Activated CD4-positive, alpha-beta memory T cell treated with anti-CD3 and anti-CD28 coated beads for 36 hours (primary cell): ENCODE results near the gene SERPINB6. TPM values are rescaled to one million over a fixed set of nuclear protein-coding genes. Genes with fewer than 3 reads are reported as not detected.

Source experiments
- CTCF ChIA-PET: fragments of 350-600 bp; sonication (Branson Sonifier 250); formaldehyde crosslinking; loops from one replicate; lab custom pipeline; 2021; ENCODE audit warnings: antibody characterized with exemption, inconsistent platforms; lab: Charles Lee
- POLR2A ChIA-PET: fragments of 350-600 bp; sonication (Branson Sonifier 250); formaldehyde crosslinking; loops from one replicate; lab custom pipeline; 2021; ENCODE audit warnings: antibody characterized with exemption; lab: Charles Lee
- DNase-seq: peaks from one replicate; pipeline ENCODE4 v3.0.0-alpha.2; 2020
- H3K27ac Mint-ChIP-seq: one replicate; pipeline ENCODE4 v1.8.0; 2021; ENCODE audit warnings: mixed read lengths
- H3K27me3 Mint-ChIP-seq: one replicate; pipeline ENCODE4 v1.8.0; 2021; ENCODE audit warnings: mixed read lengths
- H3K36me3 Mint-ChIP-seq: one replicate; pipeline ENCODE4 v1.8.0; 2021; ENCODE audit warnings: mixed read lengths
- H3K4me1 Mint-ChIP-seq: one replicate; pipeline ENCODE4 v1.8.0; 2021; ENCODE audit warnings: low read depth, mixed read lengths
- H3K4me3 Mint-ChIP-seq: one replicate; pipeline ENCODE4 v1.8.0; 2021; ENCODE audit warnings: mild to moderate bottlenecking, mixed read lengths
- H3K9me3 Mint-ChIP-seq: one replicate; pipeline ENCODE4 v1.8.0; 2021; ENCODE audit warnings: mixed read lengths
- intact Hi-C: fragments of 100-400 bp; cut with micrococcal nuclease; formaldehyde crosslinking; loops from one replicate; pipeline ENCODE4 v1.15.1; 2023
- total RNA-seq, 2 experiments: library from RNA; stranded (reverse); gene quantifications; one replicate each; pipeline ENCODE4 v1.2.3, GENCODE V29; 2021

Gene SERPINB6
- 10 to 100 TPM; 59.0 to 64.7 TPM for total RNA-seq

DNA sequence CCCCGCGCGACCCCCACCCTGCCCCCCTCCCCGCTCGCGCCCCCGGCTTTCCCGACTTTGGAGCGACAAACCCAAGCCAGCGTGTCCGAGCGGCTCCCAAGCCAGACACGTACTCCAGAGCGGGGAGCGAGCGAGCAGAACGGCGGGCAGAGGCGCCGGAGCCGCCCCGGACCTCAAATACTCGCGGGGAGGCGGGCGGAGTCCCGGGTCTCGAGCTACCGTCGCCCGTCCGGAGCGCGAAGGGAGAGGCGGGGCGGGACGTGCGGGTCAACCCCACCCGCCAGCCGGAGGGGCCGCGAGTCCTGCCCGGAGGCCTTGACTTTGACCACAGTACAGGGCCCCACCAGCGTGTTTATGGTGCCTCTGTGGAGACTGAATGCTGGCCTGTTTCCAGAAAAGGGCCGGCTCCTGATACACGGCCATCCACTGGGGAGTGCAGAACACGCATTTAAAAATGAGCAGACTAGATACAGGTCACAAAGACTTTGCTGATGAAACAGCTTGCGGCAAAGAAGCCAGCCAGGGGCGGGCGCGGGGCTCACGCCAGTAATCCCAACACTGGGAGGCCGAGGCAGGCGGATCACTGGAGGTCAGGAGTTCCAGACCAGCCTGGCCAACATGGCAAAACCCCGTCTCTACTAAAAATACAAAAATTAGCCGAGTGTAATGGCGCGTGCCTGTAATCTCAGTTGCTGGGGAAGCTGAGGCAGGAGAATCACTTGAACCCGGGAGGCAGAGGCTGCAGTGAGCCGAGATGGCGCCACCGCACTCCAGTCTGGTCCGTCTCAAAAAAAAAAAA is at the start of gene SERPINB6:
Gene SERPINB6, minus strand, starts transcription at position 148 of the 799 bp plus-strand sequence. CDS start 12,235 bp downstream, outside the sequence.
- intact Hi-C loops: loop anchor here (2.0 kb wide), 1 partner anchor 17 kb away; no protein-coding TSS in a partner anchor
- ChIA-PET CTCF (interaction anchor here (0.6 to 1.3 kb wide), 5 partner anchors 19 to 125 kb away, joined by 3 to 9 read pairs (median 4); no protein-coding TSS in a partner anchor), POLR2A (interaction anchor here (0.7 to 1.6 kb wide), 5 partner anchors 8 to 130 kb away, joined by 3 to 11 read pairs (median 3); partner anchors contain the start of gene SERPINB1)
- peaks cover 5% of the 10 kb centered on the region for H3K27me3 Mint-ChIP-seq
- H3K36me3 Mint-ChIP-seq: no peaks in the 10 kb centered on the region
- H3K27ac Mint-ChIP-seq: peak within 1 kb of the TSS; percentile 87
- peak; percentile 51 for DNase-seq
- peak within 1 kb of the TSS; percentile 80 for H3K4me3 Mint-ChIP-seq
- peaks cover 38% of the 10 kb centered on the region for H3K4me1 Mint-ChIP-seq
- no peaks in the 10 kb centered on the region for H3K9me3 Mint-ChIP-seq

DNA sequence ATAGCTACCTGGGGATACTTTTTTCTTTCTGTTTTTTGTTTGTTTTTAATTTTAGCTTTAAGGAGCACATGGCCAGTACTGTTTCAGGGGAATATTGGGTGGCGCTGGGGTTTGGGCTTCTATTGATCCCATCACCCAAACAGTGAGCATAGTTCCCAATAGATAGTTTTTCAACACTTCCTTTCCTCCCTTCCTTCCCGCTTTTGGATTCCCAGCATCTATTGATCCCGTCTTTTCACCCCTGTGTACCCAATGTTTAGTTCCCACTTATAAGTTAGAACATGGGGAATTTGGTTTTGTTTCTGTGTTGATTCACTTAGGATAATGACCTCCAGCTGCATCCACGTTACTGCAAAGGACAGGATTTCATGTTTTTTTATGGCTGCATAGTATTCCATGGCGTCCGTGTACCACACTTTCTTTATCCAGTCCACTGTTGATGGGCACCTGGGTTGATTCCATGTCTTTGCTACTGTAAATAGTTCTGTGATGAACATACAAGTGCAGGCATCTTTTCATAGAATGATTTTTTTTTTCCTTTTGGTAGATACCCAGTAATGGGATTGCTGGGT is 48.5 kb upstream of the SERPINB6 start:
- Mint-ChIP-seq H3K36me3 (peaks cover 45% of the 10 kb centered on the region), H3K9me3 (peaks cover 3% of the 10 kb centered on the region), H3K4me1 (peaks cover 38% of the 10 kb centered on the region), H3K27me3 (no peaks in the 10 kb centered on the region), H3K4me3 (no peak overlapping the region), H3K27ac (no peak overlapping the region)
- ChIA-PET CTCF (interaction anchor here (1.1 to 1.4 kb wide), 2 partner anchors 10 to 31 kb away, joined by 3 to 4 read pairs; no protein-coding TSS in a partner anchor), POLR2A (interaction anchor here (0.7 to 1.2 kb wide), 2 partner anchors 20 to 31 kb away, joined by 3 to 4 read pairs; partner anchors contain the start of gene NQO2)
- intact Hi-C loops: loop anchor here (5.0 kb wide), 1 partner anchor 33 kb away; no protein-coding TSS in a partner anchor
- no peak for DNase-seq

DNA sequence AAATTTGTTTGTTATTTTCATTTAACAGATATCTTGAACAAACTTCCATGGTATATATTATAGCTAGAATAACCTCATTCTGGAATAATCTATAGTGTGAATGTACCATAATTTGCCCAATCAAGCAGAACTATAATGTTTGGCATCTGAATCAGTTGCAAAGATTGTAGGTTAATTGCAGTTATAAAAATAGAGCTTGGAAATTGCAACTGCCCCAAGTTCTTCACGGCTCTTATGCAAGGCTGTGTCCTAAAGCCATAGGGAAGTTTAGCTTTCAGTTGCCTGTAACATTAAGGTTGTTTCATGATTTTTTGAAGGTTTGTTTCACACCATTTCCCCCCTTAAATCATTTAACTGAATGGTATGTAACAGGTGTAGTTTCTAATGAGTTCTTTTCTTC is 47.7 kb upstream of the SERPINB6 start:
- CTCF ChIA-PET: interaction anchor here (1.1 kb wide), 1 partner anchor 9 kb away, joined by 3 read pairs; no protein-coding TSS in a partner anchor
- DNase-seq: no peak
- peaks cover 33% of the 10 kb centered on the region for H3K4me1 Mint-ChIP-seq
- no peaks in the 10 kb centered on the region for H3K27me3 Mint-ChIP-seq
- peaks cover 45% of the 10 kb centered on the region for H3K36me3 Mint-ChIP-seq
- intact Hi-C loops: no loop called here
- POLR2A ChIA-PET: interaction anchor here (1.2 kb wide), 1 partner anchor 19 kb away, joined by 3 read pairs; the partner anchor contains the start of gene NQO2
- H3K9me3 Mint-ChIP-seq: peaks cover 3% of the 10 kb centered on the region
- no peak overlapping the region for H3K4me3 Mint-ChIP-seq
- H3K27ac Mint-ChIP-seq: no peak overlapping the region

DNA sequence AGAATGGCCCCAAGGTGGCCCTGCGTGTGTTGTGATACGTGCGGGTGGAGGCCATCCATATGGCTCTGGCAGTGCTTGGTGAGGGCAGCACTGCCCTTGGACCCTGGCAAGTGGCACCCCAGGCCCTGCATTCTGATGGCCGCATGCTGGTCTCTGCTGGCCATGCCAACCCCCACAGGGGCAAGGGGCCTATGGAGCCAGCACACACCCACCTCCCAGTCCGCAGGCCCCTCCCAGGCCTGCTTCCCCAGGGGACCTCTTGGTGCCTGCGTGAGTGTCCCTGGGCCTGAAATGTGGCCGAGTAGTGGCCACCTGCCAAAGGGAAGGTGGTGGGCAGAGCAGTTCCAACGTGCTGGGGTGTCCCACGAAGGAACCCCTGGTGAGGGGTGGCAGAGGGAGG is 45.9 kb upstream of the SERPINB6 start:
- H3K9me3 Mint-ChIP-seq: peaks cover 5% of the 10 kb centered on the region
- H3K4me1 Mint-ChIP-seq: peaks cover 23% of the 10 kb centered on the region
- H3K4me3 Mint-ChIP-seq: no peak overlapping the region
- peaks cover 45% of the 10 kb centered on the region for H3K36me3 Mint-ChIP-seq
- CTCF ChIA-PET: interaction anchor here (2.4 kb wide), 1 partner anchor 16 kb away, joined by 8 read pairs; no protein-coding TSS in a partner anchor
- no peak for DNase-seq
- H3K27me3 Mint-ChIP-seq: no peaks in the 10 kb centered on the region
- intact Hi-C loops: no loop called here
- H3K27ac Mint-ChIP-seq: no peak overlapping the region
- POLR2A ChIA-PET: interaction anchor here (0.6 kb wide), 1 partner anchor 17 kb away, joined by 3 read pairs; no protein-coding TSS in a partner anchor

DNA sequence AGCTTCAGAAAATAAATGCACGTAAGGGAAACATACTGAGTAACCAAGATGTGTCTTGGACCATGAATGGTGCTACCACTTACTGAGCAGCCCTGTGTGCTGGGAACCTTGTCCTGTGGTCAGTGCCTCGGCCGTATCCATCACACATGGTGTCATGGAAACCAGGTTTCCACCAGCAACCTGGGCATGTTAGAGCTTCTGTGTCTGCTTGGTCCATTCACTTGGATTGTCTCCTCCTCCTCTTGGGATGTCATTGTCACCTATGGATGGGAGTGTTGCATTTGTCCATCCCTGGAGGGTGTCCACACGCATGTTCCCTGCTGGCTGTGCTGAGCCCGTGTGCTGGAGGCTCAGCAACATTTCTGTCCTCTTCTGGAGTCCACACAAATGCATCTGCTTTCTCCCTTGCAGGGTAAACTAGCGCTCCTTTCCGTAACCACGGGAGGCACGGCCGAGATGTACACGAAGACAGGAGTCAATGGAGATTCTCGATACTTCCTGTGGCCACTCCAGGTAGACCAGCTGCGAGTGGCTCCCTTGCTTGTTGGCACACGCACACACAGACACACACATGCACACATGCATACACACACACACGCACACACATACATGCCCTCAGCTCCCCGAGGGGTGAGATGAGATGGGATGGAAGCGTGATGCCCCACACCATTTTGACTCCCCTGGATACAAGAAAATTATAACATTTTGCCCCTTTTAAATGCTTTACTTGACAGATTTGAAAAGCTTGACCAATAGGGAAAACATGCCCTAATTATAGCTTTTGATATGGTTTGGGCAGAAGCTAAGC is 45.3 kb upstream of the SERPINB6 start:
- CTCF ChIA-PET: interaction anchor here (2.4 kb wide), 1 partner anchor 15 kb away, joined by 8 read pairs; no protein-coding TSS in a partner anchor
- no peak for DNase-seq
- H3K36me3 Mint-ChIP-seq: peaks cover 48% of the 10 kb centered on the region

DNA sequence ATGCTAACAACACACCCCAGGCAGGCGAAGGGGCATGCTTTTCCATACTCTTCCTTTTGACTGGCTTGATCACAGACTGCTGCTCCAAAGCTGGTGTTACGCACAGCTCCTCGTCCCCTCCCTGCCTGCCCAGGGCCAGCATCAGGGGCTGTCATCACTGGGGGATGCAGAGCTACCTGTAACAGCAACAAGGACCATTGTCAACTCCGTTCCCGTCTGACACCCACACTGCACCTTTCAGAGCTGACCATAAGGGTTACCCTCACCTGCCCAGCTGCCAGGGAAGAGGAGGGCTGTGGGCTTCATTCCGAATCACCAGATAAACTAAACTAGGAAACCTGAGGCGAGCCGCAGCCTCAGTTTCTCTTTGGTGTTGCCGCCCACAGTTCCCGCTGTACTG is 43.8 kb upstream of the SERPINB6 start:
- CTCF ChIA-PET: interaction anchor here (2.4 kb wide), 1 partner anchor 14 kb away, joined by 8 read pairs; no protein-coding TSS in a partner anchor
- POLR2A ChIA-PET: no interaction called here
- H3K36me3 Mint-ChIP-seq: peaks cover 57% of the 10 kb centered on the region
- H3K27me3 Mint-ChIP-seq: no peaks in the 10 kb centered on the region
- H3K4me3 Mint-ChIP-seq: no peak overlapping the region
- H3K9me3 Mint-ChIP-seq: peaks cover 26% of the 10 kb centered on the region
- intact Hi-C loops: no loop called here
- no peak for DNase-seq
- peaks cover 8% of the 10 kb centered on the region for H3K4me1 Mint-ChIP-seq
- H3K27ac Mint-ChIP-seq: no peak overlapping the region

More for the DNA sequence above, 45.3 kb upstream of the SERPINB6 start:
- POLR2A ChIA-PET: interaction anchor here (0.6 kb wide), 1 partner anchor 17 kb away, joined by 3 read pairs; no protein-coding TSS in a partner anchor
- H3K4me1 Mint-ChIP-seq: peaks cover 18% of the 10 kb centered on the region
- no peaks in the 10 kb centered on the region for H3K27me3 Mint-ChIP-seq
- no peak overlapping the region for H3K27ac Mint-ChIP-seq
- H3K4me3 Mint-ChIP-seq: no peak overlapping the region
- peaks cover 11% of the 10 kb centered on the region for H3K9me3 Mint-ChIP-seq
- intact Hi-C loops: no loop called here

DNA sequence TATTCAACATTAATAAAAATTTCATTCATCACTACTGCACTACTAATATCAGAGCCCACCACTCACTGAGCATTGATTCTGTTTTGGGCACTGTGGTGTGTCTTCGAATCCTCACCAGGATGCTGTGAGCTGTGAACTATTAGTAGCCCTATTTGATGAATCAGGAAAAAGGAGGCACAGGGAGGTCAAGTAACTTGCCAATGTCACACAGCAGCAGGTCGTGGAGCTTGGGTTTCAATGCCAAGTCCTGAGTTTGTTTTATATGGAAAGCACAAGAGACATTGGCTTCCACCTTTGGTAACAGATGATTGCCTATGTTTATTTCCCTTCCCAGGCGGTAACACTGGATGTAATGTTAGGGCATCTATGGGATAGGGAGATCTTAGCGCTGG is 43.3 kb upstream of the SERPINB6 start:
- ChIA-PET POLR2A (no interaction called here), CTCF (no interaction called here)
- intact Hi-C loops: no loop called here
- Mint-ChIP-seq H3K27ac (no peak overlapping the region), H3K4me3 (no peak overlapping the region), H3K36me3 (peaks cover 57% of the 10 kb centered on the region), H3K27me3 (no peaks in the 10 kb centered on the region), H3K9me3 (peaks cover 27% of the 10 kb centered on the region), H3K4me1 (peaks cover 4% of the 10 kb centered on the region)
- no peak for DNase-seq

DNA sequence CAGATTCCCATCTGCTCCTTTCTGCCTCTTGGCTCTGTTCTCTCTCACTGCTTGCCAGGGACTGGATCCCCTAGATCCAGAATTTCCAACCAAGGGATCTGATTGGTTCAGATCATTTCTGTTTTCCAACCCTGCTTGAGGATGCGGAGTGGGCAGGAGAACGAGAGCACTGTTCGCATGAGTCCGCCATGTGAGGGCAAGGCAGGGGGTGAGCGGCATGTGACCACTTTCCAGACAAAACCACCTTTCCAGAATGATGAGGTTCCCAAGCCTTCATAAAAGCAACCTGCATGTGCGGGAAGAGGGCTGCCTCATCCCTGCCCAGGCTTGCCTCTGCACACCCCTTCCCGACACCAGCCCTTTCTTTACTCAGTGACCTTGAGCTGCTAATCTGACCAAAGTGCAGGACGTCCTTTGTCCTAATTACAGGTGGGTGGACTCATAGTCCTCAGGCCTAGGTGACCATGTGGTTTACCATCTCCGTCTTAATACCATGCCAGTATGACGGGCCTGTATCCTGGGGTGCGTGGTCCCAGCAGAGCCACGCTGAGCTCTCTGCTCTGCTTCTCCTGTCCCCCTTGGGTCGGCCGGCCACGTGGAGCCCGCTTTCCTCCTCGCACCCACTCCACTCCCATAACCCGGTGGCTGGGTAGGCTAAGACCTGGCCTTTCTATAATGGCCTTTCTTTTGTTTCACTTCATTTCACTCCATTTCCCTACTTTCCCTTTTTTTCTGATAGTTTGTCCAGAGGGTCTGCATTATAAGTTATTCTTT is 42.7 kb upstream of the SERPINB6 start:
- no peak overlapping the region for H3K4me3 Mint-ChIP-seq
- intact Hi-C loops: no loop called here
- DNase-seq: no peak
- peaks cover 27% of the 10 kb centered on the region for H3K9me3 Mint-ChIP-seq
- ChIA-PET CTCF (no interaction called here), POLR2A (no interaction called here)
- H3K36me3 Mint-ChIP-seq: peaks cover 59% of the 10 kb centered on the region
- peaks cover 4% of the 10 kb centered on the region for H3K4me1 Mint-ChIP-seq
- no peaks in the 10 kb centered on the region for H3K27me3 Mint-ChIP-seq
- no peak overlapping the region for H3K27ac Mint-ChIP-seq

DNA sequence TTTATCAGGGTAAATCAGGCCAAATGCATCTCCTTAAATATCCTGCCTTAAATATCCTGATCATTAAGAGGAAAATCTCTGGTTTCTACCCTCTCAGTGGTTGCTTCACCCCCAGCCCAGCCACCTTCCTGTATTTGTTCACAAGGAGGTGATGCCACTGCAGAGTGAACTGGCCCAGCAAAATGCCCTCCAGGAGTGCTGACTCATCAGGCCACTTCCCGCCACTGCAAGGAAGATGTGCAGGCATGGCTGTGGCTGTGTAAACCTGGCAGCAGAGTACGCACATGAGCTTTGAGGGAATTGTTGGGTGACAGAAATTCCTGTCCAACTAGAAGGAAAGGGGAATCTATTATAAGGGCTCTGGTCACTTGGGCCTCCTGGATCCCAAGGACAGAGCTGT is 42.1 kb upstream of the SERPINB6 start:
- POLR2A ChIA-PET: no interaction called here
- no peak for DNase-seq
- Mint-ChIP-seq H3K4me1 (peaks cover 4% of the 10 kb centered on the region), H3K36me3 (peaks cover 63% of the 10 kb centered on the region), H3K9me3 (peaks cover 27% of the 10 kb centered on the region), H3K27ac (peak overlapping the region; percentile 18), H3K4me3 (no peak overlapping the region), H3K27me3 (no peaks in the 10 kb centered on the region)
- intact Hi-C loops: no loop called here
- CTCF ChIA-PET: no interaction called here

DNA sequence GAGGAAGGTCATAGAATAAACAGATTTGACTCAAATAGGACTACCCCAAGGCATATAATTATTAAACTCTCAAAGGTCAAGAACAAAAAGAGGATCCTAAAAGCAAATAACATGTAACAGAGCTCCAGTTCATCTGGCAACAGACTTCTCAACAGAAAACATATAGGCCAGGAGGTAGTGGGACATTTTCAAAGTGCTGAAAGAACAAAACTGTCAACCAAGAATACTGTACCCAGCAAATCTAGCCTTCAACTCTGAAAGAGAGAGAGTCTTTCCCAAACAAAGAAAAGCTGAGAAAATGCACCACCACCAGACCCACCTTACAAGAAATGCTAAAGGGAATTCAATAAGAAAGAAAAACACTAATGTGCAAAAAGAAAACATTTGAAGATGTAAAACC is 40.2 kb upstream of the SERPINB6 start:
- Mint-ChIP-seq H3K4me1 (peaks cover 4% of the 10 kb centered on the region), H3K36me3 (peaks cover 59% of the 10 kb centered on the region), H3K4me3 (no peak overlapping the region), H3K27me3 (no peaks in the 10 kb centered on the region), H3K27ac (no peak overlapping the region), H3K9me3 (peaks cover 27% of the 10 kb centered on the region)
- POLR2A ChIA-PET: no interaction called here
- CTCF ChIA-PET: interaction anchor here (1.0 to 1.6 kb wide), 2 partner anchors 9 to 10 kb away, joined by 3 read pairs; no protein-coding TSS in a partner anchor
- DNase-seq: no peak
- intact Hi-C loops: no loop called here

DNA sequence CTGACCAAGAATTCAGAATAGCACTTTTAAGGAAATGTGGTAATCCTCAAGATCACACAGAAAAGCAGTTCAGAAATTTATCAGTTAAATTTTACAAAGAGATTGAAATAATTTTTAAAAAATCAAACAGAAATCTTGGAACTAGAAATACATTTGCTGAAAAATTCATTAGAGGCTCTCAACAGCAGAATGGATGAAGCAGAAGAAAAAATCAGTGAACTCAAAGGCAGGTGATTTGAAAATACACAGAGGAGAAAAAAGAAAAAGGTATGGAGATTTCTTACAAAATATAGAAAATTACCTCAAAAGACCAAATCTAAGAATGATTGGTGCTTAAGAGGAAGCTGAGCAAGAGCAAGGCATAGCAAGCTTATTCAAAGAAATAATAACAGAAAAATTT is 39.8 kb upstream of the SERPINB6 start:
- no peak for DNase-seq
- intact Hi-C loops: no loop called here
- Mint-ChIP-seq H3K4me1 (peaks cover 4% of the 10 kb centered on the region), H3K27me3 (no peaks in the 10 kb centered on the region), H3K36me3 (peaks cover 62% of the 10 kb centered on the region), H3K27ac (no peak overlapping the region), H3K9me3 (peaks cover 27% of the 10 kb centered on the region), H3K4me3 (no peak overlapping the region)
- ChIA-PET POLR2A (no interaction called here), CTCF (interaction anchor here (1.0 to 1.6 kb wide), 2 partner anchors 8 to 10 kb away, joined by 3 read pairs; no protein-coding TSS in a partner anchor)
